Measurements from ENCODE around the gene TOM1L2. TPM values are rescaled to one million over a fixed set of nuclear protein-coding genes. Genes with fewer than 3 reads are reported as not detected.
A peak's percentile ranks its signal among the peaks of the same experiment; 100 is the strongest.

TOM1L2 gene
- polyA plus RNA-seq (2012; ENCODE audit: low read depth, missing spikeins) = 7.3 TPM

- FAIRE-seq = peak; percentile 100
- DNase-seq (ENCODE audit: insufficient read length, low spot score) = peak; percentile 97
- TF ChIP-seq POU2F2 (IDR thresholded peaks at IDR 0.05; ENCODE audit: low read depth, low read length) = peak; percentile 34; the same call in 1 of the 2 replicates
- TF ChIP-seq TAF1 (IDR thresholded peaks at IDR 0.05; ENCODE audit: low read depth, low read length) = peak; percentile 45; the same call in 1 of the 2 replicates
- 0 out of 2 replicates have a peak, but pooled peaks have one; percentile 34 for TF ChIP-seq POLR2AphosphoS5 (IDR thresholded peaks at IDR 0.05; ENCODE audit: low read depth, low read length)
- TF ChIP-seq PAX5 (IDR thresholded peaks at IDR 0.05; ENCODE audit: insufficient read depth, low read length, severe bottlenecking) = no peak
- TF ChIP-seq SPI1 (IDR thresholded peaks at IDR 0.05; ENCODE audit: low read depth, low read length) = peak; percentile 73
- peak; percentile 50; the same call in 1 of the 2 replicates for TF ChIP-seq POLR2A (IDR thresholded peaks at IDR 0.05; ENCODE audit: low read depth, low read length)
Observed at GRCh38 chr17:17972126-17972951, at the start of gene TOM1L2, which contains the start of gene DRC3. Gene TOM1L2 (minus strand): TSS chr17:17972400. CDS start chr17:17972313, 87 bp downstream. Gene DRC3 (plus strand): TSS chr17:17972862. CDS start chr17:17977599, 4,737 bp downstream.

- DNase-seq (ENCODE audit: insufficient read length, low spot score) (no peak), FAIRE-seq (no peak)
- no peak for TF ChIP-seq PAX5 (IDR thresholded peaks at IDR 0.05; ENCODE audit: insufficient read depth, low read length, severe bottlenecking)
- TF ChIP-seq POLR2AphosphoS5 (IDR thresholded peaks at IDR 0.05; ENCODE audit: low read depth, low read length) = no peak
- TF ChIP-seq TAF1 (IDR thresholded peaks at IDR 0.05; ENCODE audit: low read depth, low read length) = no peak
- TF ChIP-seq POLR2A (IDR thresholded peaks at IDR 0.05; ENCODE audit: low read depth, low read length) = no peak
- TF ChIP-seq POU2F2 (IDR thresholded peaks at IDR 0.05; ENCODE audit: low read depth, low read length) = no peak
- no peak for TF ChIP-seq SPI1 (IDR thresholded peaks at IDR 0.05; ENCODE audit: low read depth, low read length)
Observed at GRCh38 chr17:18021372-18021771, 49.2 kb upstream of the TOM1L2 start.

GRCh38 chr17:18020971-18021370, 48.8 kb upstream of the TOM1L2 start:
- DNase-seq (ENCODE audit: insufficient read length, low spot score) (no peak), FAIRE-seq (no peak)
- TF ChIP-seq PAX5 (IDR thresholded peaks at IDR 0.05; ENCODE audit: insufficient read depth, low read length, severe bottlenecking) = no peak
- no peak for TF ChIP-seq POLR2A (IDR thresholded peaks at IDR 0.05; ENCODE audit: low read depth, low read length)
- TF ChIP-seq SPI1 (IDR thresholded peaks at IDR 0.05; ENCODE audit: low read depth, low read length) = no peak
- no peak for TF ChIP-seq POLR2AphosphoS5 (IDR thresholded peaks at IDR 0.05; ENCODE audit: low read depth, low read length)
- TF ChIP-seq TAF1 (IDR thresholded peaks at IDR 0.05; ENCODE audit: low read depth, low read length) = no peak

DNA sequence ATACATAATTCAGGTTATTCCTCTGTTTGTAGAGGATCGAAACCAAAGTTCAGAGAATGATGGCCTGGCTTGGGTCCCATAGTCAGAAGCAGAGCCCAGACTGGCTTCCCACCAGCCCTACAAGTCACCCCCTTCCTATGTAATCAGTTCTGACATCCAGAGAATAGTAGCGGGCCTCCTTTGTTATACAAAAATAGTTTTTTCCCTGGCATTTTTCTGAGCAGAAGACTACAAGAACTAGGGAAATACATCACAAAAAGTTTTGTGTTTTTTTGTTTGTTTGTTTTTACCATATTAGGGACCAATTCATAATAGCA, 47.6 kb upstream of the TOM1L2 start:
- FAIRE-seq = no peak
- no peak for DNase-seq (ENCODE audit: insufficient read length, low spot score)
- no peak for TF ChIP-seq POU2F2 (IDR thresholded peaks at IDR 0.05; ENCODE audit: low read depth, low read length)
- no peak for TF ChIP-seq SPI1 (IDR thresholded peaks at IDR 0.05; ENCODE audit: low read depth, low read length)
- no peak for TF ChIP-seq POLR2AphosphoS5 (IDR thresholded peaks at IDR 0.05; ENCODE audit: low read depth, low read length)
- no peak for TF ChIP-seq TAF1 (IDR thresholded peaks at IDR 0.05; ENCODE audit: low read depth, low read length)
- TF ChIP-seq PAX5 (IDR thresholded peaks at IDR 0.05; ENCODE audit: insufficient read depth, low read length, severe bottlenecking) = no peak
- no peak for TF ChIP-seq POLR2A (IDR thresholded peaks at IDR 0.05; ENCODE audit: low read depth, low read length)

DNA sequence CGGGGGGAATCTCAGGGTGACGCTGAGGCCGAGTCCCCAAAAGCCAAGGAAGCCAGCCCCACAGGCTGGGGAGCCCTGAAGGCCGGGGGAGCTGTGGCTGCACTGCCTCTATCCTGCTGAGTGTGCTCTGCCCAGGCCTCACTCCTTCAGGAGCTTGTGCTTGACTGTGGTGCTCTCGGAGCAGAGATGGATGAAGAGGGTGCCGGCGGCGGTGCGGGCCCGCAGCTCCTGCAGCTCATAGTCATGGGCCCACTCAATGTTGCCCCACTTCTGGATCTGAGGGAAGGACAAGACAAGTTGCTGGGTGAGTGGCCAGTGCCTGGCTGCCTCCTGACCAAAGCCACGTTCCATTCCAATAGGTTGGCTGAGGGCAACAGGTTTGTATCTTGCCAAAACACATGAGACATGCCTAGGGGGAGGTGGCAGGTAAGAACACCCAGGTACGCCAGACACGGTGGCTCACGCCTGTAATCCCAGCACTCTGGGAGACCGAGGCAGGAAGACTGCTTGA, 46.3 kb upstream of the TOM1L2 start:
- DNase-seq (ENCODE audit: insufficient read length, low spot score) (no peak), FAIRE-seq (no peak)
- no peak for TF ChIP-seq POLR2AphosphoS5 (IDR thresholded peaks at IDR 0.05; ENCODE audit: low read depth, low read length)
- no peak for TF ChIP-seq TAF1 (IDR thresholded peaks at IDR 0.05; ENCODE audit: low read depth, low read length)
- no peak for TF ChIP-seq PAX5 (IDR thresholded peaks at IDR 0.05; ENCODE audit: insufficient read depth, low read length, severe bottlenecking)
- no peak for TF ChIP-seq SPI1 (IDR thresholded peaks at IDR 0.05; ENCODE audit: low read depth, low read length)
- no peak for TF ChIP-seq POU2F2 (IDR thresholded peaks at IDR 0.05; ENCODE audit: low read depth, low read length)
- no peak for TF ChIP-seq POLR2A (IDR thresholded peaks at IDR 0.05; ENCODE audit: low read depth, low read length)

DNA sequence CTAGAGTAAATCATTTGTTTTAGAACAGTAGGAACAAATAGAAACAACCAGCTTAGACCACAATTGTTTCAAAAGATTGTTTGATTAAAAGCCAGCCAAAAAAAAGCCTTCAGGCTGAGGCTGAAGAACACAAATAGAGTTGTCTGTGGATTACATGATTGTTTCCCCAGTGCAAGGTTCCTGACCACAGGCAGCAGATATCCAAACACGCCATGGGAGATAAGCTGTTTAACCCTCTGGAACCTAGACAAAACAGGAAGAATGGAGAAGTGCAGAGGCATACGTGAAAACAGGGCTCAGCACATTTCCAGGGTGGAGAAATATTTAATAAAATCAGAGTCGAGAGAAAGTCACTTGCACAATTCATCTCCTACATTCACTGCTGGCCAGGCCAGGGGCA, 45.8 kb upstream of the TOM1L2 start:
- TF ChIP-seq SPI1 (IDR thresholded peaks at IDR 0.05; ENCODE audit: low read depth, low read length) = no peak
- TF ChIP-seq TAF1 (IDR thresholded peaks at IDR 0.05; ENCODE audit: low read depth, low read length) = no peak
- TF ChIP-seq PAX5 (IDR thresholded peaks at IDR 0.05; ENCODE audit: insufficient read depth, low read length, severe bottlenecking) = no peak
- TF ChIP-seq POU2F2 (IDR thresholded peaks at IDR 0.05; ENCODE audit: low read depth, low read length) = no peak
- TF ChIP-seq POLR2A (IDR thresholded peaks at IDR 0.05; ENCODE audit: low read depth, low read length) = no peak
- no peak for TF ChIP-seq POLR2AphosphoS5 (IDR thresholded peaks at IDR 0.05; ENCODE audit: low read depth, low read length)
- FAIRE-seq (no peak), DNase-seq (ENCODE audit: insufficient read length, low spot score) (no peak)

GRCh38 chr17:18016426-18016825, 44.2 kb upstream of the TOM1L2 start:
- no peak for TF ChIP-seq SPI1 (IDR thresholded peaks at IDR 0.05; ENCODE audit: low read depth, low read length)
- TF ChIP-seq POU2F2 (IDR thresholded peaks at IDR 0.05; ENCODE audit: low read depth, low read length) = no peak
- no peak for TF ChIP-seq POLR2A (IDR thresholded peaks at IDR 0.05; ENCODE audit: low read depth, low read length)
- TF ChIP-seq TAF1 (IDR thresholded peaks at IDR 0.05; ENCODE audit: low read depth, low read length) = no peak
- TF ChIP-seq POLR2AphosphoS5 (IDR thresholded peaks at IDR 0.05; ENCODE audit: low read depth, low read length) = no peak
- TF ChIP-seq PAX5 (IDR thresholded peaks at IDR 0.05; ENCODE audit: insufficient read depth, low read length, severe bottlenecking) = no peak
- FAIRE-seq = no peak
- DNase-seq (ENCODE audit: insufficient read length, low spot score) = no peak

DNA sequence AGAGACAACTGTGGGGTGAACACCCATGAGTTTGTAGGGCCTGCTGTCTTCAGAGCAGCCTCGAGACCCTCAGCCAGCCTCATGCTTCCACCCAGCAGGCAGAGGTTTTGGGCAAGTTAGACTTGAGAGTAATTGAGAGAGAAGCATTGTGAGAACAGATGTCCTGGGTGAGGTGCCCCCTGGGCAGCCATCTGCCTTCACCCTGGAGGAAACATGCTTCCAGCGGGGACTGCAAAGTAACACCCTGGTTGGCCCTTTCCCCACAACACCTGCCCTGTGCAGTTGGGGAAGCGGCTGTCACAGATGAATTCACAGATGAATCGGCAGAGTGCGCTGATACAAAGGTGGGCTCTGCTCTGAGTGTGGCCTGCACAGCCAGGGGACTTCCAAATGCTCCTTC, 43.4 kb upstream of the TOM1L2 start:
- FAIRE-seq (no peak), DNase-seq (ENCODE audit: insufficient read length, low spot score) (no peak)
- TF ChIP-seq POLR2A (IDR thresholded peaks at IDR 0.05; ENCODE audit: low read depth, low read length) = no peak
- no peak for TF ChIP-seq POLR2AphosphoS5 (IDR thresholded peaks at IDR 0.05; ENCODE audit: low read depth, low read length)
- TF ChIP-seq SPI1 (IDR thresholded peaks at IDR 0.05; ENCODE audit: low read depth, low read length) = no peak
- TF ChIP-seq POU2F2 (IDR thresholded peaks at IDR 0.05; ENCODE audit: low read depth, low read length) = no peak

GRCh38 chr17:18014006-18014405, 41.8 kb upstream of the TOM1L2 start:
- no peak for DNase-seq (ENCODE audit: insufficient read length, low spot score)
- FAIRE-seq = no peak
- no peak for TF ChIP-seq TAF1 (IDR thresholded peaks at IDR 0.05; ENCODE audit: low read depth, low read length)
- TF ChIP-seq SPI1 (IDR thresholded peaks at IDR 0.05; ENCODE audit: low read depth, low read length) = no peak
- no peak for TF ChIP-seq POU2F2 (IDR thresholded peaks at IDR 0.05; ENCODE audit: low read depth, low read length)
- no peak for TF ChIP-seq POLR2AphosphoS5 (IDR thresholded peaks at IDR 0.05; ENCODE audit: low read depth, low read length)
- no peak for TF ChIP-seq PAX5 (IDR thresholded peaks at IDR 0.05; ENCODE audit: insufficient read depth, low read length, severe bottlenecking)
- TF ChIP-seq POLR2A (IDR thresholded peaks at IDR 0.05; ENCODE audit: low read depth, low read length) = no peak

Data from GM12891 (cell line).